HCT116 (cell line): Measurements from ENCODE around the gene ZNF853. TPM values are rescaled to one million over a fixed set of nuclear protein-coding genes. Genes with fewer than 3 reads are reported as not detected.
"Not testable (repeated sequence)": the region's sequence is repeated elsewhere in the genome, so short reads cannot be mapped to it uniquely, and the experiment has no call there.

Experiments used
- ATAC-seq: fragments of 200-7000 bp; cut with Tn5 transposase; 2 replicates; pipeline ENCODE4 v1.9.1; 2020; ENCODE audit warnings: mild to moderate bottlenecking, moderate library complexity
- BruUV-seq: library from RNA; stranded (reverse); fragments of 400-500 nt; replicated peaks from 2 replicates; lab custom pipeline; 2021; lab: Mats Ljungman, UMichigan
- CTCF ChIA-PET: fragments of 300-600 bp; sonication (Branson Sonifier 250); formaldehyde crosslinking; loops from one replicate; lab custom pipeline; 2021; ENCODE audit warnings: antibody characterized with exemption; lab: Charles Lee
- POLR2A ChIA-PET: fragments of 300-600, 350-600 bp; sonication (Branson Sonifier 250); formaldehyde crosslinking; loops from one replicate; lab custom pipeline; 2021; ENCODE audit warnings: antibody characterized with exemption; lab: Charles Lee
- RAD21 ChIA-PET, 2 experiments: fragments of 300-600 bp; sonication (Branson Sonifier 250); formaldehyde crosslinking; loops; one replicate each; lab custom pipeline; 2023; ENCODE audit warnings: low total read pairs in 2 of 2; ENCODE audit not compliant: uncharacterized antibody in 2 of 2, unreplicated experiment in 2 of 2, low non-redundant PET in 1 of 2; lab: Charles Lee
- DNase-seq: peaks from one replicate; pipeline ENCODE4 v3.0.0-alpha.2; 2010; ENCODE audit warnings: low read depth, low spot score
- H2AFZ ChIP-seq: fragments of 200-600 bp; shearing (Covaris generic), sonication (generic); 2 replicates; pipeline ENCODE4 v1.6.1; 2017; ENCODE audit warnings: low read depth, mixed run types, mixed read lengths, antibody characterized with exemption, low read length; ENCODE audit not compliant: poor library complexity, severe bottlenecking
- H3K27ac ChIP-seq: 2 replicates; pipeline ENCODE4 v1.5.1; 2012; ENCODE audit warnings: low read depth, low read length
- H3K27me3 ChIP-seq: fragments of 200-600 bp; sonication (generic); 2 replicates; pipeline ENCODE4 v1.6.1; 2016; ENCODE audit warnings: mixed run types, low read length, mixed read lengths; ENCODE audit not compliant: insufficient read depth
- H3K36me3 ChIP-seq, 2 experiments: fragments of 200-500 bp in 1 of 2; fragments of 200-600 bp in 1 of 2; sonication (Bioruptor generic) in 1 of 2; sonication (generic) in 1 of 2; 2 replicates each; pipeline versions ENCODE4 v1.5.1 to v1.6.1; 2014 to 2016; ENCODE audit warnings: low read length in 2 of 2, inconsistent platforms in 1 of 2, mixed read lengths in 1 of 2, mixed run types in 1 of 2; ENCODE audit not compliant: insufficient read depth in 2 of 2, control insufficient read depth in 1 of 2
- H3K4me1 ChIP-seq, 2 experiments: fragments of 200-600 bp in 1 of 2; sonication (generic) in 1 of 2; 2 replicates each; pipeline versions ENCODE4 v1.5.1 to v1.6.1; 2012 to 2017; ENCODE audit warnings: low read length in 2 of 2, inconsistent platforms in 1 of 2, mild to moderate bottlenecking in 1 of 2, mixed read lengths in 1 of 2, mixed run types in 1 of 2, moderate library complexity in 1 of 2; ENCODE audit not compliant: insufficient read depth in 2 of 2, control insufficient read depth in 1 of 2
- H3K4me2 ChIP-seq: fragments of 200-600 bp; sonication (generic); 2 replicates; pipeline ENCODE4 v1.6.1; 2017; ENCODE audit warnings: mixed run types, low read length, mixed read lengths
- H3K4me3 ChIP-seq, 2 experiments: fragments of 200-600 bp in 1 of 2; sonication (generic) in 1 of 2; replicated peaks in 1 of 2; 2 replicates each; pipeline ENCODE4 v1.5.1; 2011 to 2016; ENCODE audit warnings: low read length in 2 of 2, control low read depth in 1 of 2, low read depth in 1 of 2, mild to moderate bottlenecking in 1 of 2, mixed read lengths in 1 of 2, mixed run types in 1 of 2
- H3K79me2 ChIP-seq: fragments of 200-600 bp; sonication (generic); 2 replicates; pipeline ENCODE4 v1.6.1; 2017; ENCODE audit warnings: mild to moderate bottlenecking, mixed run types, low read length, moderate library complexity, mixed read lengths; ENCODE audit not compliant: insufficient read depth
- H3K9ac ChIP-seq: fragments of 200-600 bp; sonication (generic); 2 replicates; pipeline ENCODE4 v1.6.1; 2016; ENCODE audit warnings: low read length, mixed read lengths
- H3K9me2 ChIP-seq: fragments of 200-600 bp; sonication (generic), shearing (Covaris generic); 2 replicates; pipeline ENCODE4 v1.6.1; 2017; ENCODE audit warnings: mixed run types, mild to moderate bottlenecking, moderate library complexity; ENCODE audit not compliant: insufficient read depth
- H3K9me3 ChIP-seq, 2 experiments: fragments of 200-500 bp in 1 of 2; fragments of 200-600 bp in 1 of 2; sonication (Bioruptor generic) in 1 of 2; sonication (generic) in 1 of 2; 2 replicates each; pipeline ENCODE4 v1.6.1; 2014 to 2017; ENCODE audit warnings: low read length in 2 of 2, mixed read lengths in 2 of 2, inconsistent platforms in 1 of 2, low read depth in 1 of 2, mild to moderate bottlenecking in 1 of 2, mixed run types in 1 of 2, moderate library complexity in 1 of 2; ENCODE audit not compliant: control insufficient read depth in 1 of 2, insufficient read depth in 1 of 2
- H4K20me1 ChIP-seq: fragments of 200-600 bp; sonication (generic), shearing (Covaris generic); 2 replicates; pipeline ENCODE4 v1.6.1; 2017; ENCODE audit warnings: mixed run types, mild to moderate bottlenecking, moderate library complexity; ENCODE audit not compliant: insufficient read depth
- CBX3 ChIP-seq: IDR thresholded peaks from 2 replicates; pipeline ENCODE4 v1.6.1; 2012; ENCODE audit warnings: low read depth
- CEBPB ChIP-seq: IDR thresholded peaks from 2 replicates; pipeline ENCODE4 v1.6.1; 2012; ENCODE audit warnings: low read depth
- CTCF ChIP-seq, 3 experiments: fragments of 200-600 bp in 1 of 3; sonication (generic) in 1 of 3; IDR thresholded peaks in 2 of 3; conservative IDR thresholded peaks in 1 of 3; 2 replicates each; pipeline ENCODE4 v1.5.1; 2012 to 2017; ENCODE audit warnings: low read depth in 2 of 3, low read length in 2 of 3, antibody characterized with exemption in 1 of 3, borderline replicate concordance in 1 of 3, control low read depth in 1 of 3, mild to moderate bottlenecking in 1 of 3, mixed read lengths in 1 of 3, mixed run types in 1 of 3, moderate library complexity in 1 of 3; ENCODE audit not compliant: insufficient read depth in 1 of 3
- EGR1 ChIP-seq: IDR thresholded peaks from 2 replicates; pipeline ENCODE4 v1.6.1; 2012; ENCODE audit warnings: low read depth
- ELF1 ChIP-seq: IDR thresholded peaks from 2 replicates; pipeline ENCODE4 v1.6.1; 2012; ENCODE audit warnings: low read depth, borderline replicate concordance
- EZH2 ChIP-seq: fragments of 200-600 bp; sonication (generic); IDR thresholded peaks from 2 replicates; pipeline ENCODE4 v1.6.1; 2017; ENCODE audit warnings: antibody characterized with exemption, mixed run types
- FOSL1 ChIP-seq: IDR thresholded peaks from 2 replicates; pipeline ENCODE4 v1.6.1; 2012; ENCODE audit warnings: low read depth
- JUND ChIP-seq: IDR thresholded peaks from 2 replicates; pipeline ENCODE4 v1.6.1; 2012
- POLR2A ChIP-seq: IDR thresholded peaks from 2 replicates; pipeline ENCODE4 v1.7.0; 2011; ENCODE audit warnings: borderline replicate concordance; ENCODE audit not compliant: insufficient read depth, insufficient read length; ENCODE audit errors: extremely low read depth
- RAD21 ChIP-seq: IDR thresholded peaks from 2 replicates; pipeline ENCODE4 v1.6.1; 2012; ENCODE audit warnings: low read depth, mild to moderate bottlenecking
- REST ChIP-seq: IDR thresholded peaks from 2 replicates; pipeline ENCODE4 v1.6.1; 2012; ENCODE audit warnings: low read depth
- SP1 ChIP-seq: IDR thresholded peaks from 2 replicates; pipeline ENCODE4 v1.6.1; 2012; ENCODE audit warnings: low read depth
- YY1 ChIP-seq: IDR thresholded peaks from 2 replicates; pipeline ENCODE4 v1.6.1; 2011; ENCODE audit warnings: low read length, low read depth, moderate library complexity, mild to moderate bottlenecking; ENCODE audit not compliant: insufficient replicate concordance; ENCODE audit errors: extremely low read depth
- ZBTB33 ChIP-seq: IDR thresholded peaks from 2 replicates; pipeline ENCODE4 v1.6.1; 2011; ENCODE audit warnings: mild to moderate bottlenecking, low read length, moderate library complexity; ENCODE audit not compliant: insufficient replicate concordance; ENCODE audit errors: extremely low read depth
- ZNF274 ChIP-seq: fragments of 200-500 bp; sonication (Bioruptor generic); IDR thresholded peaks from 2 replicates; pipeline ENCODE4 v1.6.1; 2014; ENCODE audit warnings: mild to moderate bottlenecking, low read depth, low read length, inconsistent platforms
- intact Hi-C: fragments of 100-400 bp; cut with micrococcal nuclease; formaldehyde crosslinking; loops from 2 replicates; pipeline ENCODE4 v1.10.0; 2022
- total RNA-seq: library from RNA; stranded (reverse); gene quantifications from one replicate; pipeline ENCODE4 v1.2.1, GENCODE V29; 2021; ENCODE audit not compliant: unreplicated experiment
- TF ChIP-seq, protein P1 (sequence below): IDR thresholded peaks from 2 replicates; pipeline ENCODE4 v1.6.1; 2012

The ZNF853 gene
- total RNA-seq, 1 experiment from 2014 or later: 0.05 TPM

GRCh38 chr7:6634021-6634420, 18.6 kb downstream of the ZNF853 start:
- Histone ChIP-seq H2AFZ (no peak overlapping the region), H3K9me2 (no peaks in the 10 kb centered on the region), H3K4me1 (peaks cover 8 to 18% of the 10 kb centered on the region in 2 experiments; a peak in 2 of 4 replicates), H3K9ac (no peak overlapping the region), H3K27me3 (no peaks in the 10 kb centered on the region), H3K9me3 (no peaks in the 10 kb centered on the region), H3K4me2 (no peak overlapping the region), H4K20me1 (no peaks in the 10 kb centered on the region), H3K36me3 (no peaks in the 10 kb centered on the region), H3K27ac (no peak overlapping the region), H3K4me3 (no peak overlapping the region), H3K79me2 (peaks cover 16% of the 10 kb centered on the region)
- CTCF ChIA-PET: no interaction called here
- TF ChIP-seq REST (no peak), EGR1 (no peak), CBX3 (no peak), ELF1 (no peak), CEBPB (no peak), FOSL1 (no peak), RAD21 (no peak), CTCF (IDR thresholded peaks at IDR 0.05 in 2 of 3, conservative IDR thresholded peaks at IDR 0.05 in 1 of 3; ENCODE audit: borderline replicate concordance in 1 of 3, insufficient read depth in 1 of 3, low read depth in 2 of 3, low read length in 2 of 3) (no peak), SP1 (no peak), ZBTB33 (no peak), POLR2A (no peak), EZH2 (no peak), ZNF274 (no peak), JUND (no peak), YY1 (no peak)
- TF ChIP-seq, protein P1, sequence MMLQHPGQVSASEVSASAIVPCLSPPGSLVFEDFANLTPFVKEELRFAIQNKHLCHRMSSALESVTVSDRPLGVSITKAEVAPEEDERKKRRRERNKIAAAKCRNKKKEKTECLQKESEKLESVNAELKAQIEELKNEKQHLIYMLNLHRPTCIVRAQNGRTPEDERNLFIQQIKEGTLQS: no peak
- BruUV-seq: no TSS peak
- ATAC-seq (no peak), DNase-seq (no peak)
- RAD21 ChIA-PET: no interaction called here
- intact Hi-C loops: no loop called here
- POLR2A ChIA-PET: no interaction called here

- H3K4me2 ChIP-seq, H3K9me3 ChIP-seq, H3K4me3 ChIP-seq, BruUV-seq, H2AFZ ChIP-seq, H3K9me2 ChIP-seq, CTCF ChIA-PET, POLR2A ChIA-PET, H4K20me1 ChIP-seq, H3K9ac ChIP-seq, intact Hi-C loops, DNase-seq, ATAC-seq, H3K27me3 ChIP-seq, H3K27ac ChIP-seq, RAD21 ChIA-PET, H3K36me3 ChIP-seq: not testable (repeated sequence)
- Histone ChIP-seq H3K79me2 (peaks cover 25% of the 10 kb centered on the region), H3K4me1 (peaks cover 7 to 16% of the 10 kb centered on the region in 2 experiments; a peak in 2 of 4 replicates)
Observed at GRCh38 chr7:6634971-6635370, 19.6 kb downstream of the ZNF853 start.
